HK-2 (cell line): ENCODE data around the gene COMMD9.

Source experiments
- DNase-seq: peaks from one replicate; pipeline ENCODE4 v3.0.0-alpha.2; 2018; ENCODE audit not compliant: unreplicated experiment

Gene COMMD9

GRCh38 chr11:36296884-36297543 is 7.8 kb upstream of the COMMD9 start:
- no peak for DNase-seq

- no peak for DNase-seq
Measured at GRCh38 chr11:36295926-36296325, 6.7 kb upstream of the COMMD9 start, which contains the start of gene PRR5L. Gene PRR5L (plus strand): TSS chr11:36296288. CDS start chr11:36401122, 104,834 bp downstream.

- no peak for DNase-seq
Measured at GRCh38 chr11:36292311-36292722, 3.1 kb upstream of the COMMD9 start.

- no peak for DNase-seq
Measured at GRCh38 chr11:36288442-36289225, 590 bp downstream of the COMMD9 start.

- DNase-seq: no peak
Measured at GRCh38 chr11:36282926-36283325, 6.3 kb downstream of the COMMD9 start.

- DNase-seq: no peak
Measured at GRCh38 chr11:36281850-36282249, 7.4 kb downstream of the COMMD9 start.

GRCh38 chr11:36280531-36280930 is 8.7 kb downstream of the COMMD9 start:
- DNase-seq: no peak

- DNase-seq: no peak
Measured at GRCh38 chr11:36278531-36279282, 10.5 kb downstream of the COMMD9 start.

GRCh38 chr11:36274414-36274813 is 14.8 kb downstream of the COMMD9 start:
- no peak for DNase-seq

GRCh38 chr11:36273110-36273509 is 16.1 kb downstream of the COMMD9 start:
- no peak for DNase-seq

GRCh38 chr11:36271794-36272407 is 17.3 kb downstream of the COMMD9 start:
- no peak for DNase-seq

- no peak for DNase-seq
Measured at GRCh38 chr11:36270701-36271100, 18.5 kb downstream of the COMMD9 start.

- no peak for DNase-seq
Measured at GRCh38 chr11:36268337-36268985, 20.8 kb downstream of the COMMD9 start.

GRCh38 chr11:36266767-36267166 is 22.5 kb downstream of the COMMD9 start:
- DNase-seq: no peak

GRCh38 chr11:36265793-36266628 is 23.2 kb downstream of the COMMD9 start:
- peak; percentile 49 for DNase-seq

GRCh38 chr11:36264973-36265344 is 24.3 kb downstream of the COMMD9 start:
- DNase-seq: no peak

- no peak for DNase-seq
Measured at GRCh38 chr11:36264011-36264972, 24.9 kb downstream of the COMMD9 start.

GRCh38 chr11:36261094-36261493 is 28.1 kb downstream of the COMMD9 start:
- DNase-seq: no peak

- DNase-seq: peak; percentile 24
Measured at GRCh38 chr11:36258730-36259360, 30.4 kb downstream of the COMMD9 start.
